ENCODE results near the gene MT1E. TPM values are rescaled to one million over a fixed set of nuclear protein-coding genes. Genes with fewer than 3 reads are reported as not detected.

The MT1E gene
- total RNA-seq, 1 donor from 2014 or later = 158 TPM

GRCh38 chr16:56583351-56584168 is 42.0 kb upstream of the MT1E start:
- Histone ChIP-seq H3K9me3 (no peaks in the 10 kb centered on the region), H3K27me3 (ENCODE audit: low read depth) (peaks cover 8% of the 10 kb centered on the region), H3K36me3 (no peaks in the 10 kb centered on the region), H3K4me1 (no peaks in the 10 kb centered on the region), H3K4me3 (no peak overlapping the region), H3K27ac (no peak overlapping the region)
- DNase-seq (no peak), ATAC-seq (no peak)
- intact Hi-C loops (cut with DNase I) = no loop called here
- TF ChIP-seq CTCF (IDR thresholded peaks at IDR 0.05) = no peak

- Histone ChIP-seq H3K9me3 (no peaks in the 10 kb centered on the region), H3K4me1 (peaks cover 5% of the 10 kb centered on the region), H3K36me3 (no peaks in the 10 kb centered on the region), H3K27ac (no peak overlapping the region), H3K27me3 (ENCODE audit: low read depth) (peaks cover 15% of the 10 kb centered on the region), H3K4me3 (no peak overlapping the region)
- DNase-seq (no peak), ATAC-seq (no peak)
- intact Hi-C loops (cut with DNase I) = no loop called here
- TF ChIP-seq CTCF (IDR thresholded peaks at IDR 0.05) = no peak
Observed at GRCh38 chr16:56584276-56584675, 41.3 kb upstream of the MT1E start.

DNA sequence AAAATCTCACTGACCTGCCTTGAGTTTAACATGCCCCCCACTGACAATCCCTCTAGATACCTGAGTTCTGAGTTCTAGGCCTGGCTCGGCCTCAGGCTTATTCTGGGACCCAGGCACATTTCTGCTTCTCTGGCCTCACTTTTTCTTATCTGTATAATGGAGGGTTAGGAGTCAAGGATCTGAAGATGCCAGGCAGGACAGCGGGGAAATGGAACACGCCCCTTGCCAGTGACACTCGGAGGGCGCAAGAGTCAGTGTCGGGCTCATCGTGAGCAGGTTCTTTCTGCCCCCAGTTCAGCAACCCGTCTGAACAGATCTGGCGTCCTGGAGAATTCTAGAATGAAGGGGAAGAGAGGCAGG is 36.8 kb upstream of the MT1E start:
- no peaks in the 10 kb centered on the region for H3K36me3 ChIP-seq
- H3K4me1 ChIP-seq = peaks cover 11% of the 10 kb centered on the region
- TF ChIP-seq CTCF (IDR thresholded peaks at IDR 0.05) = no peak
- no peak overlapping the region for H3K27ac ChIP-seq
- H3K27me3 ChIP-seq (ENCODE audit: low read depth) = peaks cover 32% of the 10 kb centered on the region
- DNase-seq (no peak), ATAC-seq (no peak)
- peak overlapping the region; percentile 42 for H3K4me3 ChIP-seq
- intact Hi-C loops (cut with DNase I) = no loop called here
- no peaks in the 10 kb centered on the region for H3K9me3 ChIP-seq

DNA sequence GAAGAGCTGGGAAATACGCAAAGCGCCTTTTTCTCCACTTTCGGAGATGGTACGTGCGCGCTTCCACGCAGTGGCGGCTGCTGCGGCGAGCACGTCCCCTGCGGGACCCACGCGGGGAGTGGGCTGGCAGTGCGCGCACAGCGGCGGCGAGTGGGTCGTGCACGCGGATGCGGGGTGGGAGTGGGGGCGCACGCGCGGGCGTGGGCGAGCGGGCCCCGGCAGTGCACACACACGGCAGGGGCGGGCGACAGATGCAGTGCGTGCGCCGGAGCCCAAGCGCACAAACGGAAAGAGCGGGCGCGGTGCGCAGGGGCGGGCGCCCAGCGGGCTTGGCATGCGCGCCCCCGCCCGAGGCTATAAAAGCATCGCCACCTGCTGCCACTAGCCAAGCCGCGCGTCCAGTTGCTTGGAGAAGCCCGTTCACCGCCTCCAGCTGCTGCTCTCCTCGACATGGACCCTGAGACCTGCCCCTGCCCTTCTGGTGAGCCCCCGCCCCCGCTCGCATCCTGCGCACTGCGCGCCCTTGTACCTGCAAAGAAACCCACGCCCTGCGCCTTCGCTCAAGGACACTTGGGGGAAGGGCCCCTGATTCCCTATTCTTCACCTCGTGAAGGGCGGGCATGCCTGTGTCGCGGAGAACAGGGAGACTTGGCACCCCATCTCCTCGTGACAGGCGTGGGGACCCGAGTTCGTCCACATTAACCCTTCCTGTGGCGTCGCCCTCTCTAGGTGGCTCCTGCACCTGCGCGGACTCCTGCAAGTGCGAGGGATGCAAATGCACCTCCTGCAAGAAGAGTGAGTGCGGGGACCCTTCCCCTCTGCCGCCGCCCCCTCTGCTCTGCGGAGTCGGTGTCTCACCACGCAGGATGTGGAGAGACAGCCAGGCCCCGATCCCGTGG is 36.2 kb upstream of the MT1E start, which contains the start of gene MT3:
TSS of gene MT3 (plus strand) at position 388 of the 899 bp plus-strand sequence. CDS start at position 451, 63 bp downstream.
- intact Hi-C loops (cut with DNase I) = no loop called here
- no peaks in the 10 kb centered on the region for H3K9me3 ChIP-seq
- H3K27ac ChIP-seq = no peak within 1 kb of the TSS
- ATAC-seq = peak in 1 of 2 donors; percentile 14
- peaks cover 32% of the 10 kb centered on the region for H3K27me3 ChIP-seq (ENCODE audit: low read depth)
- no peak for DNase-seq
- peak within 1 kb of the TSS; percentile 42 for H3K4me3 ChIP-seq
- H3K4me1 ChIP-seq = peaks cover 11% of the 10 kb centered on the region
- no peak for TF ChIP-seq CTCF (IDR thresholded peaks at IDR 0.05)
- H3K36me3 ChIP-seq = no peaks in the 10 kb centered on the region

DNA sequence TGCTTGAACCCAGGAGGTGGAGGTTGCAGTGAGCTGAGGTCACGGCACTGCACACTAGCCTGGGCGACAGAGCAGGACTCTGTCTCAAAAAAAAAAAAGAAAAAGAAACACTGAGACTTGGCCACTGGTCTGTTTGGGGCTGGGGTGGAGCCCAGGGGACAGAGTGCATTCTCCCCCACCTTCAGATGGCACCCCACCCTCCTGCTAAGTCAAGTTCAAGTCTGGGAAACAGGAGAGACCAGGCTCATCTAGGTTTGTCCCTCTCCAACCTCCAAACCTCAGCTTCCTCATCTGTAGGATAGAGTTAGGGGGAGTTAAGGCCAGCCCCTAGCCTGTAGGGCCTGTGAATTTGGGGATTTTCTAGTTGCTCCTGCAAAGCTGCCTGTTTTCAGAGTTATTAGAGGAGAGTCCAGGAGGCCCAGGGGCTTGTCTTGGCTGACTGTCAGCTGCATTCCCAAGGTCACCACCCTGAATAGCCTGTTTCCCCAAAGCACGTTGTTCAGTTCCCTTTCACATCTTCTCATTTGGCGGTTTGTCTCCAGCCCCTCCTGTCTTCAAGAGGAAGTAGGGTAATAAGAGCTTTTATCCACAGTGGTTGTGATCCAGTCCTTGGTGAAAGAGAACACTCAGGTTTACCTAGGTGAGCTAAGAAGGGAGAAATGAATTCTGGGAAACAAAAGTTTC is 34.1 kb upstream of the MT1E start:
- no peak overlapping the region for H3K27ac ChIP-seq
- no peak overlapping the region for H3K4me3 ChIP-seq
- H3K27me3 ChIP-seq (ENCODE audit: low read depth) = peaks cover 32% of the 10 kb centered on the region
- no peaks in the 10 kb centered on the region for H3K36me3 ChIP-seq
- intact Hi-C loops (cut with DNase I) = no loop called here
- no peak for TF ChIP-seq CTCF (IDR thresholded peaks at IDR 0.05)
- DNase-seq (no peak), ATAC-seq (peak in 1 of 2 donors; percentile 49)
- H3K9me3 ChIP-seq = no peaks in the 10 kb centered on the region
- H3K4me1 ChIP-seq = peaks cover 11% of the 10 kb centered on the region

All from lower lobe of right lung (tissue), 2 donors.